HL-60 (cell line): ENCODE results near the gene MDC1.

Experiments used
- DNase-seq, 2 experiments: peaks; one replicate each; pipeline ENCODE4 v3.0.0-alpha.2; 2010 to 2020; ENCODE audit warnings: low read depth in 1 of 2, low spot score in 1 of 2
- H3K27ac ChIP-seq: fragments of 250-450 bp; sonication (Bioruptor Pico); replicated peaks from 2 replicates; pipeline ENCODE4 v1.5.1; 2020; ENCODE audit warnings: mild to moderate bottlenecking, moderate library complexity
- H3K27me3 ChIP-seq: fragments of 250-450 bp; sonication (Bioruptor Pico); 2 replicates; pipeline ENCODE4 v1.5.1; 2021; ENCODE audit warnings: mild to moderate bottlenecking, moderate library complexity; ENCODE audit not compliant: insufficient read depth, poor library complexity, severe bottlenecking
- H3K4me3 ChIP-seq: replicated peaks from 2 replicates; pipeline ENCODE4 v1.5.1; 2011; ENCODE audit warnings: mild to moderate bottlenecking, control low read depth, low read length; ENCODE audit not compliant: insufficient read depth
- CTCF ChIP-seq: IDR thresholded peaks from one replicate; pipeline ENCODE4 v1.5.1; 2011; ENCODE audit warnings: low read length, control low read depth, inconsistent platforms; ENCODE audit not compliant: insufficient read depth
- GABPA ChIP-seq: IDR thresholded peaks from 2 replicates; pipeline ENCODE4 v1.6.1; 2012; ENCODE audit warnings: low read depth
- POLR2AphosphoS5 ChIP-seq: IDR thresholded peaks from 2 replicates; pipeline ENCODE4 v1.6.1; 2012; ENCODE audit warnings: low read depth
- REST ChIP-seq: IDR thresholded peaks from 2 replicates; pipeline ENCODE4 v1.6.1; 2012; ENCODE audit warnings: low read depth; ENCODE audit not compliant: insufficient replicate concordance
- SPI1 ChIP-seq: IDR thresholded peaks from 2 replicates; pipeline ENCODE4 v1.6.1; 2012; ENCODE audit warnings: low read depth, mild to moderate bottlenecking, borderline replicate concordance

Gene MDC1

GRCh38 chr6:30654798-30655742 is 62.0 kb downstream of the MDC1 start:
- Histone ChIP-seq H3K27ac (no peak overlapping the region; the same call in 1 of the 2 replicates), H3K4me3 (no peak overlapping the region), H3K27me3 (no peaks in the 10 kb centered on the region)
- no peak for DNase-seq
- TF ChIP-seq SPI1 (no peak), REST (no peak), POLR2AphosphoS5 (no peak), CTCF (no peak), GABPA (no peak)

GRCh38 chr6:30651143-30651542 is 65.9 kb downstream of the MDC1 start:
- H3K4me3 ChIP-seq: no peak overlapping the region
- H3K27me3 ChIP-seq: no peaks in the 10 kb centered on the region
- TF ChIP-seq GABPA (no peak), REST (no peak), POLR2AphosphoS5 (no peak), CTCF (no peak), SPI1 (no peak)
- no peak overlapping the region for H3K27ac ChIP-seq
- no peak for DNase-seq
